Fibroblast of the conjunctiva (primary cell): ENCODE measurements around the gene GRK5.

Experiments used
- DNase-seq: peaks from one replicate; pipeline ENCODE4 v3.0.0-alpha.2; 2010; ENCODE audit warnings: low read depth

The GRK5 gene

GRCh38 chr10:119406601-119407253, 199.4 kb downstream of the GRK5 start:
- DNase-seq, result no peak

GRCh38 chr10:119407254-119407777, 199.9 kb downstream of the GRK5 start:
- no peak for DNase-seq

GRCh38 chr10:119408072-119408471, 200.7 kb downstream of the GRK5 start:
- no peak for DNase-seq

- no peak for DNase-seq
These were observed 201.6 kb downstream of the GRK5 start for GRCh38 chr10:119408969-119409371.

GRCh38 chr10:119409385-119409784, 202.0 kb downstream of the GRK5 start:
- no peak for DNase-seq

GRCh38 chr10:119409906-119410305, 202.5 kb downstream of the GRK5 start:
- DNase-seq, result peak; percentile 26

GRCh38 chr10:119410361-119411116, 203.2 kb downstream of the GRK5 start:
- no peak for DNase-seq

- DNase-seq, result peak; percentile 49
These were observed 205.1 kb downstream of the GRK5 start for GRCh38 chr10:119412244-119413092.

GRCh38 chr10:119413093-119413453, 205.7 kb downstream of the GRK5 start:
- peak; percentile 28 for DNase-seq

- DNase-seq, result peak; percentile 17
These were observed 206.2 kb downstream of the GRK5 start for GRCh38 chr10:119413471-119414080.

- DNase-seq, result peak; percentile 88
These were observed 206.8 kb downstream of the GRK5 start for GRCh38 chr10:119414081-119414611.

GRCh38 chr10:119415121-119415520, 207.8 kb downstream of the GRK5 start:
- no peak for DNase-seq

- no peak for DNase-seq
These were observed 208.4 kb downstream of the GRK5 start for GRCh38 chr10:119415536-119416503.

- DNase-seq, result peak; percentile 44
These were observed 209.5 kb downstream of the GRK5 start for GRCh38 chr10:119416855-119417254.

- no peak for DNase-seq
These were observed 210.5 kb downstream of the GRK5 start for GRCh38 chr10:119417852-119418251.

- DNase-seq, result no peak
These were observed 211.0 kb downstream of the GRK5 start for GRCh38 chr10:119418362-119418761.

- no peak for DNase-seq
These were observed 212.6 kb downstream of the GRK5 start for GRCh38 chr10:119419931-119420330.

- DNase-seq, result no peak
These were observed 213.8 kb downstream of the GRK5 start for GRCh38 chr10:119420950-119421875.

- peak; percentile 20 for DNase-seq
These were observed 214.7 kb downstream of the GRK5 start for GRCh38 chr10:119421891-119422681.
